ENCODE results near the gene LHX2.

Gene LHX2

DNA sequence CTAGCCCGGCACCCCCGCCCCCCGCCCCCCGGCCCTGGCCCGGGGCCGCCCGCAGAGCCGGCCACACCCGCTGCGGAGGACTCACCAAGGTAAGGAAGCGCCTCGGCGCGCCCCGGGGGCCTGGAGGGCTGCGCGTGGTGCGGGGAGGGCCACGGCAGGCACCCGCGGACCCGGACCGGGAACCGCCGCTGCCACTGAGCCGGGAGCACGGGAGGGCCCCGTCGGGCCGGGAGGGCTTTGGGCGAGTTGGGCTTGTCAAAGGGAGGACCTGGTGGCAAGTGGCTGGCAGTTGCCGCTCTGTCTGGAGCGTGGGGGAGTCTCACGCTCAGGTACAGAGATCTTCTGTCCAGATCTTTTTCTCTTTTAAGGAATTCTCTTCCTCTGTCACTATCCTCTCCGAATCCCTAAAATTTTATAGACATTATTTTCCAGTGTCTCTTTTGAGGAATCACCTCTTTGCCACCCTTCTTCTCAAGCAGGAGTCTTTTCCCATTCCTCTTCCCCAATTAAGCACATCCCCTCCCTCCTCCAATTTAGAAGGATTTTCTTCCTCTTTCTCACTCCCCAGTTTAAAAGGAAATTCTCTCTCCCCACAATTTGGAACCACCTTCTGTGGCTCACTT is 11.3 kb upstream of the LHX2 start:
- TF ChIP-seq, protein P1, sequence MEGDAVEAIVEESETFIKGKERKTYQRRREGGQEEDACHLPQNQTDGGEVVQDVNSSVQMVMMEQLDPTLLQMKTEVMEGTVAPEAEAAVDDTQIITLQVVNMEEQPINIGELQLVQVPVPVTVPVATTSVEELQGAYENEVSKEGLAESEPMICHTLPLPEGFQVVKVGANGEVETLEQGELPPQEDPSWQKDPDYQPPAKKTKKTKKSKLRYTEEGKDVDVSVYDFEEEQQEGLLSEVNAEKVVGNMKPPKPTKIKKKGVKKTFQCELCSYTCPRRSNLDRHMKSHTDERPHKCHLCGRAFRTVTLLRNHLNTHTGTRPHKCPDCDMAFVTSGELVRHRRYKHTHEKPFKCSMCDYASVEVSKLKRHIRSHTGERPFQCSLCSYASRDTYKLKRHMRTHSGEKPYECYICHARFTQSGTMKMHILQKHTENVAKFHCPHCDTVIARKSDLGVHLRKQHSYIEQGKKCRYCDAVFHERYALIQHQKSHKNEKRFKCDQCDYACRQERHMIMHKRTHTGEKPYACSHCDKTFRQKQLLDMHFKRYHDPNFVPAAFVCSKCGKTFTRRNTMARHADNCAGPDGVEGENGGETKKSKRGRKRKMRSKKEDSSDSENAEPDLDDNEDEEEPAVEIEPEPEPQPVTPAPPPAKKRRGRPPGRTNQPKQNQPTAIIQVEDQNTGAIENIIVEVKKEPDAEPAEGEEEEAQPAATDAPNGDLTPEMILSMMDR (IDR thresholded peaks at IDR 0.05; ENCODE audit: extremely low read depth, missing control alignments) = no peak
- DNase-seq (ENCODE audit: low spot score) = no peak

DNA sequence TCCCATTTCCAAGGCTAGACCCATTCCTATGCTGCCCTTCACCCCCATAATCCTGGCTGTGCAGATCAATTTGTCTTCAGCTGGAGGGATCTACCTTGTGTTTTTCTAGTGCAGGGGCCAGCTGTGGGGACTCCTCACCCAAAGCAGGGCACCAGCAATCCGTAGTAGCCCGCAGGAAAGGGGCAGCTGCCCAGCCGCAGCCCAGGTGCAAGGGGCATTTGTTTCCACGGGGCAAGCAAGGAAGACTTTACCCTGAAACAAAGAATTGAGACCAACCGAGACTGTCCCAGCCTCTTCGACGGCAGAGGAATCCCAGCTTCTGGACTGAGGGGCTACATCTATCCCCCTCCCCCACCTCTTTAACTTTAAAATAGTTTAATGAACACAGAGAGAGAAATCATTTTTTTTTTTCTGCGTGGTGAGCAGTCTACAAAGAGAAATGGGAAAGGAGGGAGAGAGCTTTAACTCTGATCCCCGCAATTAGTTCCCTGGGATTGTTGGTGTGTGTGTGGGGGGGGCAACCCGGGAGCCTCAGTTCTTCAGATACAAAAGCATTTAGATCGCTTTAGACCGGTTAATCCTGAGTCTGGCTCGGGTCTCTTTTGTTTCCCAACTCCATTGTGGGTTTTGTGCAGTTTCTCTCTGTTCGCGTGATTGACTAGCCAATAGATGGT is 10.6 kb upstream of the LHX2 start:
- TF ChIP-seq, protein P1 (IDR thresholded peaks at IDR 0.05; ENCODE audit: extremely low read depth, missing control alignments) = no peak
- DNase-seq (ENCODE audit: low spot score) = no peak

DNA sequence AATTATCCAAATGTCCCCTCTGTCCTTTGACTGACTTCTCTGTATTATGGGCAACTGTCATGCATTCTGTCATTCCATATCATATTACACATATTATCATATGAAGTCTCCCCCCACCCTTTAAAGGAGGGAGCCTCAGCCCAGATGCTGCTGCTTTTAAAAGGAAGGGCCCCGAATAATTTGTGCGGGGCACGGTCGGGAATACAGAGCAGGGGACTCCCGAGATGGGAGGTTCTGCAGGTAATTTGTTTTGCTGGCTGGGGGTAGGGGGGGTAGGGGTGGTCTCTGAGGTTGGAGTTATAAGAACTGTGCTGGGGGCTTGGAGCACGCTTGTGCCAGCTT is 10.1 kb upstream of the LHX2 start:
- TF ChIP-seq, protein P1 (IDR thresholded peaks at IDR 0.05; ENCODE audit: extremely low read depth, missing control alignments) = no peak
- no peak for DNase-seq (ENCODE audit: low spot score)

DNA sequence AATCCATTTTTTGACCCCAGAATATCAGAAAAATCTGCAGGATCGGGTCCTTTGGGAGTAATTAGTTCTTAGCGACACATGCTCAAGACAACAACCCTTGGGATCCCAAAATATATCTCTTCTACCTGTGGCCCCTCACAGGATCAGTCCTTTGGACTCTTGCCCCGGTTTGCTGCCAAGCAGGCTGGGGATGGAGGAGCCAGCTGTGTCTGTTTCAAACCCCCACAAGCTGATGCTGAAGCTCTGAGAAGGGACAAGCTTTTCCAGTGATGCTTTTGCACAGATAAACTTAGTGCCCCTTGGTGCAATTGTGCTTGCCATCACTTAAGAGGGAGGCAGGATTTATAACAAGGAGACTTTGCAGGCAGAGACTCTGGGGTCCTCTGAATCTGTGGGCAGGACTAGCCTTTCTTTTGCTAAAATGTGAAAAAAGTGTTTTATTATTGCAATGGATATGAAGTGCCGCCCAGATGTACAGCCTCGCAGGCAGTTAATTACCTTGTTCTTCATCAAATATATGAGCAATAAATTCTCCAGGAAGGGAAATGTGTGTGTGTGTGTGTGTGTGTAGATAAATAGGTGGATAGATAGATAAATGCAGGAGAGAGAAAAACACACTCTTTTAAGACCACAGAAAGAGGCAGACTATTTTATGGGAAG is 9.6 kb upstream of the LHX2 start:
- DNase-seq (ENCODE audit: low spot score) = no peak
- TF ChIP-seq, protein P1 (IDR thresholded peaks at IDR 0.05; ENCODE audit: extremely low read depth, missing control alignments) = no peak

DNA sequence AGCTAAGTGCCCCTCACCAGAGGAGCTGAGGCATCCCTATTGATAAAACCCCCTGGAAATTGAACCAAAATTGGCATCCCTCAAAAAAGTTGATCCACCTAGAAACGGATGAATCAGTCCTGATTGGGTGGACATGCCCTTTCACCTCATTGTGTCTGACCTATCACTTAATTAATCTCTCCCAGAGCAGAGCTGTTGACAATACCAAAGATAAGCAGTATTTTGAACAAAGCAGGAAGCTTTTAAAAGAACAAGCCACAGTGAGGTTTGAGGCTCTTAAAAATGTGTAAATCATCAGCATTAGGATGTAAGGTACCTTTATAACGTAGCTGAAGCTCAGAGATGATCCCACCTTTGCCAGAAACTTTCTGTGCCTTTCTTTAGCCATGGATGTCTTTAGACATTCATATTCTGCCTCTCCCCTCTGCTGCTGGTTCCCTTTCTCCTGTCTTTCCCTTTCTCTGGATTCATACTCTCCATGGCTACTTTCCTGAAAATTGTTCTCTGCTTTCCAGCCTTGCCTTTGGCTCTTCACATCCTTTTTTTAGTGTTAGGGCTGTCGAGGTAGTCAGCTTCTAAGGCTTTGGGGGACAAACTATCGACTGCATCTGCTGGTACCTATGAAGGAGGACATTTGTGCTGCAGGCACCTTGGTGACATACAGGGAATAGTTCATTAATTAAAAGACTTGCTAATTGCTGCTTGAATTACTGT is 7.8 kb upstream of the LHX2 start:
- TF ChIP-seq, protein P1 (IDR thresholded peaks at IDR 0.05; ENCODE audit: extremely low read depth, missing control alignments) = no peak
- DNase-seq (ENCODE audit: low spot score) = no peak

DNA sequence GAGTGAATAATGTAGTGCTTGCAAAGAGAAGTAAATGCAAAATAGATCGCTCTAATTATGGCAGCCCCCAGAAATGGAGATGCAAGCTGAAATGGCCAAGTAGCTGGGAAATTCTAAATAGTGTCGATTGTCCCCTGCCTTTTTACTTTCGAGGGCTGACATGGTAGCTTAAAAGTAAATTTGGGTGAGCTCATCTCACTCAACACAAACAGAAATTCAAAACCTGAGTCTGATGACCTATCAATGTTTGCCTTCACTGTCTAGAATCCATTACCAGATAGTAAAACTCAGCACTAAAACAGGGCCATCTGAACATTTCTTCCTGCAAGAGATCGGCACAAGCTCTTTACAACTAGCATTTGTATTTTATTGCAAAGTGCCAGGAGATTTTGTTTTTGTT is 7.0 kb upstream of the LHX2 start:
- TF ChIP-seq, protein P1 (IDR thresholded peaks at IDR 0.05; ENCODE audit: extremely low read depth, missing control alignments) = no peak
- no peak for DNase-seq (ENCODE audit: low spot score)
